ENCODE measurements around the gene C17orf107. TPM values are rescaled to one million over a fixed set of nuclear protein-coding genes. Genes with fewer than 3 reads are reported as not detected.
A peak's percentile ranks its signal among the peaks of the same experiment; 100 is the strongest.

C17orf107 gene
- total and polyA plus RNA-seq, 2 experiments from 2014 or later, result 3.9 to 8.8 TPM

DNA sequence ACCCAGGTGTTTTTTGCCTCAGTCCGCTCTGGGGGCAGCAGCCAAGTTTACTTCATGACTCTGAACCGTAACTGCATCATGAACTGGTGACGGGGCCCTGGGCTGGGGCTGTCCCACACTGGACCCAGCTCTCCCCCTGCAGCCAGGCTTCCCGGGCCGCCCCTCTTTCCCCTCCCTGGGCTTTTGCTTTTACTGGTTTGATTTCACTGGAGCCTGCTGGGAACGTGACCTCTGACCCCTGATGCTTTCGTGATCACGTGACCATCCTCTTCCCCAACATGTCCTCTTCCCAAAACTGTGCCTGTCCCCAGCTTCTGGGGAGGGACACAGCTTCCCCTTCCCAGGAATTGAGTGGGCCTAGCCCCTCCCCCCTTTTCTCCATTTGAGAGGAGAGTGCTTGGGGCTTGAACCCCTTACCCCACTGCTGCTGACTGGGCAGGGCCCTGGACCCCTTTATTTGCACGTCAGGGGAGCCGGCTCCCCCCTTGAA lies 2.1 kb upstream of the C17orf107 start:
- Histone ChIP-seq H3K79me2 (ENCODE audit: insufficient read depth) (no peaks in the 10 kb centered on the region), H4K20me1 (ENCODE audit: insufficient read depth) (no peaks in the 10 kb centered on the region), H3F3A (ENCODE audit: insufficient read depth) (peaks cover 11% of the 10 kb centered on the region; the same call in 1 of the 2 replicates), H3K9ac (no peak overlapping the region), H3K9me2 (ENCODE audit: insufficient read depth) (no peaks in the 10 kb centered on the region), H3K9me3 (ENCODE audit: low read depth) (no peaks in the 10 kb centered on the region), H3K27ac (no peak overlapping the region), H3K27me3 (replicated peaks; ENCODE audit: insufficient read depth) (no peaks in the 10 kb centered on the region), H3K4me1 (ENCODE audit: insufficient read depth) (no peaks in the 10 kb centered on the region), H3K4me3 (no peak overlapping the region), H2AFZ (no peak overlapping the region), H3K4me2 (ENCODE audit: unreplicated experiment) (no peak overlapping the region), H3K36me3 (ENCODE audit: low read depth) (no peaks in the 10 kb centered on the region)
- TF ChIP-seq EZH2phosphoT487 (IDR thresholded peaks at IDR 0.05; ENCODE audit: insufficient read depth, low read depth) (no peak), EZH2 (IDR thresholded peaks at IDR 0.05; ENCODE audit: insufficient read depth, poor library complexity, severe bottlenecking) (no peak)
- in situ Hi-C loops (cut with MboI), result loop anchor here (10.0 kb wide), 1 partner anchor 182 kb away; the partner anchor contains the start of gene ARRB2
- WGBS, 2 experiments (ENCODE audit: low coverage in 1 of 2, low lambda C conversion rate in 2 of 2, missing lambda C conversion rate in 2 of 2), result 79 to 84% methylated on average over 10 of the region's 10 CpGs
- no peak for DNase-seq

DNA sequence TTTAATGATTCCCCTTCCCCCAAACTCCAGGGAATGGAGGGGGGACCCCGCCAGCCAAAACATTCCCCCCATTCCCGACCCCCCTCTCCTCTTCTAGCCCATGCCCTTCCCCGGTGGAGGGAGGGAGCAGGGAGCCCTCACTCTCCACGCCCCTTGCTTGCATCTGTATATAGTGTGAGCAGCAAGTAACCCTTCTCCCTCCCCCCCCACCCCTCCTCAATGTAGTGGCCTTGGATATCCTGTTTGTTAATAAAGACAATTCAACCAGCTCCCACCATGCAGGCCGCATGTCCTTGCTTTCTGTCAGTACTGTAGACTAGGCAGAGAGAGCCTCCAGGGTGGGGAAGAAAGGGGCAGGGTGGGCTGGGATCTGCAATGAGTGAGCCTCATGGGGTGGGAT lies 1.6 kb upstream of the C17orf107 start:
- WGBS, 2 experiments (ENCODE audit: low coverage in 1 of 2, low lambda C conversion rate in 2 of 2, missing lambda C conversion rate in 2 of 2), result 95 to 100% methylated on average over 1 to 5 of the region's 5 CpGs

DNA sequence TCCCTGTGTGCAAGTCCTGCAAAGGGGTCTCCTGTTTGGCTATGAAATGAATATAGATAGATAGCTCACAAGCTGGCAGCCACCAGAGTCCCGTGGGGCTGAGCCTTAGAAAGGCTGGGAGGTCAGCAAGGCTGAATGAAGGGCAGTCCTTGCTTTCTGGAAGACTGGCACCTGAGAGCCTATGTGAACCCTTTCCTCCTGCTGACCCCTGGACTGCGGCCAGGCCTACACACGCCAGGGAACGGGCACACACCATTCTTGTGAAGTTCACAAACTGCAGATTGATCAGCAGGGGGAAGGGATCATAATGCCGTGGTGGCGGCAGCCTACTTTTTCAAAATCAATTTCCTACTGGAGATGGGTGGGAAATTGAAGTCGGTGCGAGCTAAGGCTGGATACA lies 985 bp upstream of the C17orf107 start:
- WGBS, 2 experiments (ENCODE audit: low coverage in 1 of 2, low lambda C conversion rate in 2 of 2, missing lambda C conversion rate in 2 of 2), result 91 to 93% methylated on average over 8 of the region's 8 CpGs
- TF ChIP-seq EZH2 (IDR thresholded peaks at IDR 0.05; ENCODE audit: insufficient read depth, poor library complexity, severe bottlenecking), result no peak
- no peak overlapping the region for H3K27ac ChIP-seq
- in situ Hi-C loops (cut with MboI), result loop anchor here (10.0 kb wide), 1 partner anchor 184 kb away; the partner anchor contains the start of gene ARRB2
- 0 out of 2 replicates have a peak, but pooled peaks cover 4% of the 10 kb centered on the region for H3K4me1 ChIP-seq (ENCODE audit: insufficient read depth)
- peak overlapping the region; percentile 81; the same call in 1 of the 2 replicates for H3K9ac ChIP-seq
- DNase-seq, result no peak
- H3K79me2 ChIP-seq (ENCODE audit: insufficient read depth), result no peaks in the 10 kb centered on the region
- H3K27me3 ChIP-seq (replicated peaks; ENCODE audit: insufficient read depth), result no peaks in the 10 kb centered on the region
- no peaks in the 10 kb centered on the region for H4K20me1 ChIP-seq (ENCODE audit: insufficient read depth)
- H3K4me2 ChIP-seq (ENCODE audit: unreplicated experiment), result peak overlapping the region; percentile 58
- no peaks in the 10 kb centered on the region for H3K9me2 ChIP-seq (ENCODE audit: insufficient read depth)
- H3K36me3 ChIP-seq (ENCODE audit: low read depth), result no peaks in the 10 kb centered on the region
- no peaks in the 10 kb centered on the region for H3K9me3 ChIP-seq (ENCODE audit: low read depth)
- peaks cover 19% of the 10 kb centered on the region; the same call in 1 of the 2 replicates for H3F3A ChIP-seq (ENCODE audit: insufficient read depth)
- H2AFZ ChIP-seq, result no peak overlapping the region
- H3K4me3 ChIP-seq, result no peak overlapping the region

More for the DNA sequence above, 1.6 kb upstream of the C17orf107 start:
- Histone ChIP-seq H3K79me2 (ENCODE audit: insufficient read depth) (no peaks in the 10 kb centered on the region), H3K4me2 (ENCODE audit: unreplicated experiment) (no peak overlapping the region), H3K36me3 (ENCODE audit: low read depth) (no peaks in the 10 kb centered on the region), H3F3A (ENCODE audit: insufficient read depth) (peaks cover 15% of the 10 kb centered on the region; the same call in 1 of the 2 replicates), H3K4me3 (no peak overlapping the region), H3K9me3 (ENCODE audit: low read depth) (no peaks in the 10 kb centered on the region), H3K9me2 (ENCODE audit: insufficient read depth) (no peaks in the 10 kb centered on the region), H3K4me1 (ENCODE audit: insufficient read depth) (no peaks in the 10 kb centered on the region), H3K27ac (no peak overlapping the region), H3K27me3 (replicated peaks; ENCODE audit: insufficient read depth) (no peaks in the 10 kb centered on the region), H2AFZ (no peak overlapping the region), H4K20me1 (ENCODE audit: insufficient read depth) (no peaks in the 10 kb centered on the region), H3K9ac (no peak overlapping the region)
- TF ChIP-seq EZH2 (IDR thresholded peaks at IDR 0.05; ENCODE audit: insufficient read depth, poor library complexity, severe bottlenecking) (no peak), EZH2phosphoT487 (IDR thresholded peaks at IDR 0.05; ENCODE audit: insufficient read depth, low read depth) (no peak)
- no peak for DNase-seq
- in situ Hi-C loops (cut with MboI), result loop anchor here (10.0 kb wide), 1 partner anchor 183 kb away; the partner anchor contains the start of gene ARRB2

DNA sequence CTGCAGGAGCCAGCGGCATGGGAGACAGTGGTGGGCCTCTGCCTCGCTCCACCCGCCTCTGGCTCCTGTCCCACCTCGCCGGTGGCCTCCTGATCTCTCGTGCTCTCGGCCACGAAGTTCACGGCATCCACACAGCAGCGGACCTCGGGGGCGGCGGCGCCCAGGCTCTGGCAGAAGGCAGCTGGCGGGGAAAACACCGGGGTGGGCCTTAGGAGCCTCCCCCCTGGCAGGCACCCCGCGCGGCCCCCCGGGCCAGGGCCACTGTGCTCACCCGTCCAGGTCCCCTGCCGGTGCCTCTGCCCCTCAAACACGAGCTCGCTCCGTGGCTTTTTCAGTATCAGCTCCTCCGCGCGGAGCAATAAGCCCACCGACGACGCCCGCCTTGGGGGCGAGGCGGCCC lies 409 bp upstream of the C17orf107 start:
- H2AFZ ChIP-seq, result peak overlapping the region; percentile 67
- no peaks in the 10 kb centered on the region for H3K27me3 ChIP-seq (replicated peaks; ENCODE audit: insufficient read depth)
- peak overlapping the region; percentile 81 for H3K9ac ChIP-seq
- TF ChIP-seq EZH2 (IDR thresholded peaks at IDR 0.05; ENCODE audit: insufficient read depth, poor library complexity, severe bottlenecking), result no peak
- no peak for TF ChIP-seq EZH2phosphoT487 (IDR thresholded peaks at IDR 0.05; ENCODE audit: insufficient read depth, low read depth)
- peak overlapping the region; percentile 73 for H3K4me3 ChIP-seq
- no peak for DNase-seq
- peaks cover 20% of the 10 kb centered on the region; the same call in 1 of the 2 replicates for H3F3A ChIP-seq (ENCODE audit: insufficient read depth)
- no peaks in the 10 kb centered on the region for H3K36me3 ChIP-seq (ENCODE audit: low read depth)
- no peak overlapping the region for H3K27ac ChIP-seq
- H3K9me3 ChIP-seq (ENCODE audit: low read depth), result no peaks in the 10 kb centered on the region
- H3K79me2 ChIP-seq (ENCODE audit: insufficient read depth), result no peaks in the 10 kb centered on the region
- no peaks in the 10 kb centered on the region for H3K9me2 ChIP-seq (ENCODE audit: insufficient read depth)
- no peaks in the 10 kb centered on the region for H4K20me1 ChIP-seq (ENCODE audit: insufficient read depth)
- in situ Hi-C loops (cut with MboI), result loop anchor here (10.0 kb wide), 1 partner anchor 184 kb away; the partner anchor contains the start of gene ARRB2
- H3K4me2 ChIP-seq (ENCODE audit: unreplicated experiment), result peak overlapping the region; percentile 58
- 0 out of 2 replicates have a peak, but pooled peaks cover 5% of the 10 kb centered on the region for H3K4me1 ChIP-seq (ENCODE audit: insufficient read depth)
- WGBS, 2 experiments (ENCODE audit: low coverage in 1 of 2, low lambda C conversion rate in 2 of 2, missing lambda C conversion rate in 2 of 2), result 8 to 14% methylated on average over 23 to 27 of the region's 34 CpGs
